Tibial nerve (tissue), 3 donors: ENCODE data around the gene DPH1.

Source experiments
- CTCF ChIP-seq, 5 experiments: fragments of 200-600 bp in 3 of 5; fragments of 450-650 bp in 2 of 5; sonication (generic) in 3 of 5; IDR thresholded peaks; one replicate each; pipeline ENCODE4 v1.5.1; 2016 to 2019; ENCODE audit warnings: antibody characterized with exemption in 5 of 5, mild to moderate bottlenecking in 3 of 5, moderate library complexity in 2 of 5
- POLR2A ChIP-seq, 2 donors: fragments of 450-650 bp; IDR thresholded peaks; one replicate each; pipeline ENCODE4 v1.6.1; 2017; ENCODE audit warnings: antibody characterized with exemption in 2 of 2, mild to moderate bottlenecking in 2 of 2, moderate library complexity in 2 of 2

- TF ChIP-seq CTCF (IDR thresholded peaks at IDR 0.05): peak in 2 of 5 experiments; percentile 16
- TF ChIP-seq POLR2A (IDR thresholded peaks at IDR 0.05): no peak
Observed at GRCh38 chr17:2075336-2076086, 45.6 kb downstream of the DPH1 start.
